ENCODE results near the gene E2F8.

The E2F8 gene

GRCh38 chr11:19251577-19251976 lies 10.8 kb upstream of the E2F8 start:
- no peak for DNase-seq (ENCODE audit: extremely low read depth, low read depth)
- no peak for TF ChIP-seq CTCF (IDR thresholded peaks at IDR 0.05; ENCODE audit: low read depth, low read length)

- no peak for TF ChIP-seq CTCF (IDR thresholded peaks at IDR 0.05; ENCODE audit: low read depth, low read length)
- DNase-seq (ENCODE audit: extremely low read depth, low read depth) = no peak
Observed at GRCh38 chr11:19246816-19247215, 6.1 kb upstream of the E2F8 start.

GRCh38 chr11:19245351-19245750 lies 4.6 kb upstream of the E2F8 start:
- no peak for TF ChIP-seq CTCF (IDR thresholded peaks at IDR 0.05; ENCODE audit: low read depth, low read length)
- DNase-seq (ENCODE audit: extremely low read depth, low read depth) = no peak

GRCh38 chr11:19244621-19245020 lies 3.9 kb upstream of the E2F8 start:
- TF ChIP-seq CTCF (IDR thresholded peaks at IDR 0.05; ENCODE audit: low read depth, low read length) = no peak

GRCh38 chr11:19244084-19244483 lies 3.3 kb upstream of the E2F8 start:
- DNase-seq (ENCODE audit: extremely low read depth, low read depth) = no peak
- TF ChIP-seq CTCF (IDR thresholded peaks at IDR 0.05; ENCODE audit: low read depth, low read length) = no peak

More at GRCh38 chr11:19244621-19245020, 3.9 kb upstream of the E2F8 start:
- no peak for DNase-seq (ENCODE audit: extremely low read depth, low read depth)

- TF ChIP-seq CTCF (IDR thresholded peaks at IDR 0.05; ENCODE audit: low read depth, low read length) = no peak
- DNase-seq (ENCODE audit: extremely low read depth, low read depth) = no peak
Observed at GRCh38 chr11:19243613-19244012, 2.9 kb upstream of the E2F8 start.

DNA sequence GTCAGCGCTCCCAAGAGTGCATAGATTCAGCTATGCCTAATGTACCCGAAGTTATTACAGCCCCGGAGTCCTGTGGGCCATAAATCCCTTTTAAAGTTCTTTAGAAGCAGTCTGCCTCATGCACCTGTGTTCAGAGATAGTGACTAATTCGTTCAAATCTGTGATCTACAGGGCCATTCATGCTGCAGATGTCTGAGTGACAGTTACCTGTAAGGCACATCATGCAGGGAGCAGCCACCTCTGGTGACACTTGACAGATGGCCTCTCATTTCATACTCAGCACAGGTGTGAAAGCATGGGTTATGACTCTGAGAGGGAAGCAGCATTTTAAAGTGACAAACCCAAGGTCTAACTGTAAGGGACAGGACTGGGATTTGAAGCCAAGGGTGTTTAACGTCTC lies 2.4 kb upstream of the E2F8 start:
- no peak for TF ChIP-seq CTCF (IDR thresholded peaks at IDR 0.05; ENCODE audit: low read depth, low read length)
- DNase-seq (ENCODE audit: extremely low read depth, low read depth) = no peak
